ENCODE data around the gene PGRMC2. TPM values are rescaled to one million over a fixed set of nuclear protein-coding genes. Genes with fewer than 3 reads are reported as not detected.
"Not testable (repeated sequence)": the region's sequence is repeated elsewhere in the genome, so short reads cannot be mapped to it uniquely, and the experiment has no call there.

PGRMC2 gene
- total RNA-seq, 1 experiment from 2014 or later = 11.4 TPM

DNA sequence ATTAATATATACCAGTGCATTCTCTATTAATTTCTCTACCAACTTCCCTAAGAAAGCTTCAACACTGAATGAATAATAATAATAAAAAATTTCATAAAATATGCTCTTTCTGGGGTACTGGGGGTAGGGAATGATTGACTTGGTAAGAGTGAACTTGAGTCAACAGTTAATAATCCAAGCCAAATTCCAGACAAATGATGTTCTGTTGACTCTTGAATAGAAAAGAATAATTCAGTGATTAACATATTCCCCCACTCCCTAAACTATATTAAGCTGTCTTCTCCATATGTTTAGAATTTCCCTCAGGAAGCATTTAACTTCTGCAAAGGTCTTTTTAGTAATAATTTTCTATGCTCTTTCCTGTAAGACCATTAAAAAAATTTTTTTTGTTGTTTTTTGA, 12.3 kb downstream of the PGRMC2 start:
- H3K9me2 ChIP-seq (replicated peaks; ENCODE audit: low read length) = no peaks in the 10 kb centered on the region
- peaks cover 19% of the 10 kb centered on the region for H3K4me1 ChIP-seq (ENCODE audit: insufficient read depth, low read length)
- CTCF ChIA-PET = no interaction called here
- ATAC-seq = peak; percentile 58
- no peak overlapping the region for H3K9ac ChIP-seq (ENCODE audit: low read length)
- no peaks in the 10 kb centered on the region for H3K27me3 ChIP-seq (ENCODE audit: low read length)
- H3K79me2 ChIP-seq (ENCODE audit: low read length) = peaks cover 75% of the 10 kb centered on the region
- BruUV-seq (replicated peaks) = no TSS peak
- TF ChIP-seq EZH2 (IDR thresholded peaks at IDR 0.05; ENCODE audit: low read length, unreplicated experiment) = no peak
- no peak overlapping the region for H3K4me3 ChIP-seq (ENCODE audit: low read length)
- H3K4me2 ChIP-seq (ENCODE audit: low read length) = peak overlapping the region; percentile 26; the same call in 1 of the 2 replicates
- no peaks in the 10 kb centered on the region for H4K20me1 ChIP-seq (ENCODE audit: low read length)
- no peaks in the 10 kb centered on the region for H3K9me3 ChIP-seq (ENCODE audit: low read length)
- peak overlapping the region; percentile 10; the same call in 1 of the 2 replicates for H3K27ac ChIP-seq (ENCODE audit: low read length)
- peak; percentile 54 for DNase-seq
- POLR2A ChIA-PET (ENCODE audit: unreplicated experiment) = no interaction called here
- H3F3A ChIP-seq (ENCODE audit: low read length, unreplicated experiment) = no peaks in the 10 kb centered on the region
- H2AFZ ChIP-seq (ENCODE audit: low read length) = no peak overlapping the region
- H3K36me3 ChIP-seq (ENCODE audit: low read depth, low read length) = peaks cover 16% of the 10 kb centered on the region
- intact Hi-C loops (cut with micrococcal nuclease) = no loop called here

DNA sequence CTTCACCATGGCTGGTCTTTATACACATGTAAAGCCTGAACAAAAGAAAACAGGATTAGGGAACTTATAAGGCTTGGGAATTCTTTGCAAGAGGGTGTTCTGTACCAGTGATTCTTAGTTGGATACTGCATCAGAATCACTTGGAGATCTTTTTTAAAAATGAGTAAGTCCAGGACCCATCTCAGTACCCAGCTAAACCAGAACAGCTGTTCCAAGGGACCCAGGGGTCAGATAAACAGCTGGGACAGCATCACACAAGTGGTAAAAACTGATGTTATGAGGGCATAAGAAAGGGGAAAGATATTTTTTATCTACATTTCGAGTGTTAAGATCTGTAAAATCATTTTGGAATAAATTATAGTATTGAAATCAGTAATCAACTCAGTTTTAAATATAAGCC, 16.1 kb downstream of the PGRMC2 start:
- POLR2A ChIA-PET (ENCODE audit: unreplicated experiment) = no interaction called here
- no peak overlapping the region for H2AFZ ChIP-seq (ENCODE audit: low read length)
- ATAC-seq (no peak), DNase-seq (no peak)
- no peak overlapping the region for H3K4me3 ChIP-seq (ENCODE audit: low read length)
- H3K9me2 ChIP-seq (replicated peaks; ENCODE audit: low read length) = no peaks in the 10 kb centered on the region
- CTCF ChIA-PET = no interaction called here
- no peaks in the 10 kb centered on the region for H3F3A ChIP-seq (ENCODE audit: low read length, unreplicated experiment)
- intact Hi-C loops (cut with micrococcal nuclease) = no loop called here
- H3K4me2 ChIP-seq (ENCODE audit: low read length) = no peak overlapping the region
- H3K9ac ChIP-seq (ENCODE audit: low read length) = no peak overlapping the region
- BruUV-seq (replicated peaks) = no TSS peak
- peaks cover 18% of the 10 kb centered on the region for H3K4me1 ChIP-seq (ENCODE audit: insufficient read depth, low read length)
- no peaks in the 10 kb centered on the region for H4K20me1 ChIP-seq (ENCODE audit: low read length)
- H3K79me2 ChIP-seq (ENCODE audit: low read length) = peaks cover 37% of the 10 kb centered on the region
- H3K36me3 ChIP-seq (ENCODE audit: low read depth, low read length) = peaks cover 26% of the 10 kb centered on the region
- H3K27me3 ChIP-seq (ENCODE audit: low read length) = no peaks in the 10 kb centered on the region
- no peak for TF ChIP-seq EZH2phosphoT487 (IDR thresholded peaks at IDR 0.05; ENCODE audit: borderline replicate concordance, low read length)
- TF ChIP-seq EZH2 (IDR thresholded peaks at IDR 0.05; ENCODE audit: low read length, unreplicated experiment) = no peak
- H3K9me3 ChIP-seq (ENCODE audit: low read length) = no peaks in the 10 kb centered on the region
- no peak overlapping the region for H3K27ac ChIP-seq (ENCODE audit: low read length)

DNA sequence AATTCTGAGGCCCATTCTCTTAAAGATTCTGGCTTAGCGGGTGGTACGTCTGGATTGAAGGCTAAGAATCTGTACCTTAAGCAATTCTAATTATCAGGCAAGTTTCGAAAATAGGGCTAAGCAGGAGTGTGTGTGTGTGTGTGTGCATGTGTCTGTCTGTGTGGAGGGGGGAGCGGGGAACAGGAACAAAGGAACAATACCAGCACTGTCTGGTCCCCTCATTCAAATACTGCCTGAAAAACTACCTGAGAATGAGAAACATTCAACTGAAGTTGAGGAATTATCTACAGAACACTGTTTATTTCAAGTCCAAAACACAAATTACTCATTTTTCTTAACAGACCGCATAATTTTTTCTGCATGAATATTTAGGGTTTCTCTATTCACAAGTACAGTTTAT, 18.6 kb downstream of the PGRMC2 start:
- TF ChIP-seq EZH2 (IDR thresholded peaks at IDR 0.05; ENCODE audit: low read length, unreplicated experiment) (no peak), EZH2phosphoT487 (IDR thresholded peaks at IDR 0.05; ENCODE audit: borderline replicate concordance, low read length) (no peak)
- TF ChIP-seq, protein P1, sequence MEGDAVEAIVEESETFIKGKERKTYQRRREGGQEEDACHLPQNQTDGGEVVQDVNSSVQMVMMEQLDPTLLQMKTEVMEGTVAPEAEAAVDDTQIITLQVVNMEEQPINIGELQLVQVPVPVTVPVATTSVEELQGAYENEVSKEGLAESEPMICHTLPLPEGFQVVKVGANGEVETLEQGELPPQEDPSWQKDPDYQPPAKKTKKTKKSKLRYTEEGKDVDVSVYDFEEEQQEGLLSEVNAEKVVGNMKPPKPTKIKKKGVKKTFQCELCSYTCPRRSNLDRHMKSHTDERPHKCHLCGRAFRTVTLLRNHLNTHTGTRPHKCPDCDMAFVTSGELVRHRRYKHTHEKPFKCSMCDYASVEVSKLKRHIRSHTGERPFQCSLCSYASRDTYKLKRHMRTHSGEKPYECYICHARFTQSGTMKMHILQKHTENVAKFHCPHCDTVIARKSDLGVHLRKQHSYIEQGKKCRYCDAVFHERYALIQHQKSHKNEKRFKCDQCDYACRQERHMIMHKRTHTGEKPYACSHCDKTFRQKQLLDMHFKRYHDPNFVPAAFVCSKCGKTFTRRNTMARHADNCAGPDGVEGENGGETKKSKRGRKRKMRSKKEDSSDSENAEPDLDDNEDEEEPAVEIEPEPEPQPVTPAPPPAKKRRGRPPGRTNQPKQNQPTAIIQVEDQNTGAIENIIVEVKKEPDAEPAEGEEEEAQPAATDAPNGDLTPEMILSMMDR (conservative IDR thresholded peaks at IDR 0.05; ENCODE audit: low read depth, low read length) = no peak

DNA sequence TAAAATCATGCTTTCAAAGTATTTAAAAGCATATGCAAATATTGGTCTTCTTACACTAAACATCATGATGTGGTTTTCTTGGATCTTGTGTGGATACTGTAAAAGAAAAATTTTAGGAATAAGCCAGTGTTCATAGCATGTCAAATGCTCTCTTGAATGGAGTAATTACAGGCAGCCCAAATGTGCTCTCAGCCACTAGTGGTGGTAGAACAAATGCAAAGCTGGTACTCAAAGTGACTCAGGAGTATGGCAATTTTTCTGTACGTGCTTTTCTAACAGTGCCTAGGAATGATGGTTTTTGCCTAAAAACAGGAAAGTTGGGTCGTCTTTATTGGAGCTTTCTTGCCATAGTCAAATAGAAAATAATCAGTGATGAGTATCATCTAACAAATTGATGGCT, 19.9 kb downstream of the PGRMC2 start:
- peaks cover under 1% of the 10 kb centered on the region; the same call in 1 of the 2 replicates for H3K79me2 ChIP-seq (ENCODE audit: low read length)
- POLR2A ChIA-PET (ENCODE audit: unreplicated experiment) = no interaction called here
- H3K27me3 ChIP-seq (ENCODE audit: low read length) = no peaks in the 10 kb centered on the region
- H3K9me3 ChIP-seq (ENCODE audit: low read length) = no peaks in the 10 kb centered on the region
- H3K9ac ChIP-seq (ENCODE audit: low read length) = no peak overlapping the region
- H3K9me2 ChIP-seq (replicated peaks; ENCODE audit: low read length) = no peaks in the 10 kb centered on the region
- no peak for TF ChIP-seq EZH2 (IDR thresholded peaks at IDR 0.05; ENCODE audit: low read length, unreplicated experiment)
- peaks cover 26% of the 10 kb centered on the region for H3K36me3 ChIP-seq (ENCODE audit: low read depth, low read length)
- CTCF ChIA-PET = interaction anchor here (0.6 kb wide), 1 partner anchor 43 kb away, joined by 3 read pairs; no protein-coding TSS in a partner anchor
- ATAC-seq = no peak
- DNase-seq = no peak
- intact Hi-C loops (cut with micrococcal nuclease) = no loop called here
- no peaks in the 10 kb centered on the region for H3K4me1 ChIP-seq (ENCODE audit: insufficient read depth, low read length)
- H3K4me2 ChIP-seq (ENCODE audit: low read length) = no peak overlapping the region
- H2AFZ ChIP-seq (ENCODE audit: low read length) = no peak overlapping the region
- no peaks in the 10 kb centered on the region for H3F3A ChIP-seq (ENCODE audit: low read length, unreplicated experiment)
- H3K27ac ChIP-seq (ENCODE audit: low read length) = no peak overlapping the region
- no peaks in the 10 kb centered on the region for H4K20me1 ChIP-seq (ENCODE audit: low read length)
- no TSS peak for BruUV-seq (replicated peaks)
- no peak overlapping the region for H3K4me3 ChIP-seq (ENCODE audit: low read length)

More for the DNA sequence above, 18.6 kb downstream of the PGRMC2 start:
- H3K4me1 ChIP-seq (ENCODE audit: insufficient read depth, low read length) = no peaks in the 10 kb centered on the region
- ChIA-PET CTCF (no interaction called here), POLR2A (ENCODE audit: unreplicated experiment) (no interaction called here)
- no peaks in the 10 kb centered on the region for H3K27me3 ChIP-seq (ENCODE audit: low read length)
- DNase-seq (no peak), ATAC-seq (no peak)
- H3K9ac ChIP-seq (ENCODE audit: low read length) = no peak overlapping the region
- no peaks in the 10 kb centered on the region for H3F3A ChIP-seq (ENCODE audit: low read length, unreplicated experiment)
- intact Hi-C loops (cut with micrococcal nuclease) = no loop called here
- H3K9me2 ChIP-seq (replicated peaks; ENCODE audit: low read length) = no peaks in the 10 kb centered on the region
- peaks cover 26% of the 10 kb centered on the region for H3K36me3 ChIP-seq (ENCODE audit: low read depth, low read length)
- no peak overlapping the region for H3K4me2 ChIP-seq (ENCODE audit: low read length)
- H3K4me3 ChIP-seq (ENCODE audit: low read length) = no peak overlapping the region
- BruUV-seq (replicated peaks) = no TSS peak
- no peak overlapping the region for H3K27ac ChIP-seq (ENCODE audit: low read length)
- H3K9me3 ChIP-seq (ENCODE audit: low read length) = no peaks in the 10 kb centered on the region
- H2AFZ ChIP-seq (ENCODE audit: low read length) = no peak overlapping the region
- H3K79me2 ChIP-seq (ENCODE audit: low read length) = peaks cover 11% of the 10 kb centered on the region
- H4K20me1 ChIP-seq (ENCODE audit: low read length) = no peaks in the 10 kb centered on the region

DNA sequence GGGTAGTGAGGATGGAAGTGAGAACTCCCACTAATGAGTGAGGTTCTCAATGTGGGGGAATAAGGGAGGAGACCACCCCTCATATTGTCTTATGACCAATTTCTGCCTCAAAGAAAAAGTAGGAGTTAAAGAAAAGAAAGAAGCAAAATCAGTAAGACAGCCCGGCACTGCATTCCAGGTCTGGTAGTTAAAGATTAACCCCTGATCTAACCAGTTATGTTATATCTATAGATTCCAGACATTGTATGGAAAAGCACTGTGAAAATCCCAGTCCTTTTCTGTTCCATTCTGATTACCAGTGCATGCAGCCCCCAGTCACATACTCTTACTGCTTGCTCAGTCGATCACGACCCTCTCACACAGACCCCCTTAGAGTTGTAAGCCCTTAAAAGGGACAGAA, 20.4 kb downstream of the PGRMC2 start:
- H3F3A ChIP-seq (ENCODE audit: low read length, unreplicated experiment); H3K27ac ChIP-seq (ENCODE audit: low read length); H3K4me2 ChIP-seq (ENCODE audit: low read length); ATAC-seq; H3K4me1 ChIP-seq (ENCODE audit: insufficient read depth, low read length); intact Hi-C loops (cut with micrococcal nuclease); POLR2A ChIA-PET (ENCODE audit: unreplicated experiment); H3K27me3 ChIP-seq (ENCODE audit: low read length); H3K9me3 ChIP-seq (ENCODE audit: low read length); CTCF ChIA-PET; H3K4me3 ChIP-seq (ENCODE audit: low read length); H3K79me2 ChIP-seq (ENCODE audit: low read length); H2AFZ ChIP-seq (ENCODE audit: low read length); BruUV-seq (replicated peaks); DNase-seq; H4K20me1 ChIP-seq (ENCODE audit: low read length); H3K9me2 ChIP-seq (replicated peaks; ENCODE audit: low read length); H3K9ac ChIP-seq (ENCODE audit: low read length): not testable (repeated sequence)
- H3K36me3 ChIP-seq (ENCODE audit: low read depth, low read length) = peaks cover 22% of the 10 kb centered on the region

DNA sequence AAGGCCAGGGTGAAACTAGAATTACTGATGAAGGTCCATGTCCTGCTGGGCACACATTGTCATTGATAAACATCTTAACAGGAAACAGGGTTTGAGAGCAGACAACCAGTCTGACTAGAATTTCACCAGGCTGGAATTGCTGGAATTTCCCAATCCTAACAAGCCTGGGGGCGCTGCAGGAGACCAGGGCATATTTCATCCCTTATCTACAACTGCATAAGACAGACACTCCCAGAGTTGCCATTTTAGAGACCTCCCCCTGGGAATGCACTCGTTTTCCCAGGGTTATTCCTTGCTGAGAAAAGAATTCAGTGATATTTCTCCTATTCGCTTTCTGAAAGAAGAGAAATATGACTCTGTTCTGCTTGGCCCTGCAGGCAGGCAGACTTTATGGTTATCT, 22.1 kb downstream of the PGRMC2 start:
- H3K9ac ChIP-seq (ENCODE audit: low read length); ATAC-seq; POLR2A ChIA-PET (ENCODE audit: unreplicated experiment): not testable (repeated sequence)

More for the DNA sequence above, 22.1 kb downstream of the PGRMC2 start:
- H4K20me1 ChIP-seq (ENCODE audit: low read length); BruUV-seq (replicated peaks); intact Hi-C loops (cut with micrococcal nuclease); DNase-seq; H3K4me3 ChIP-seq (ENCODE audit: low read length); H3F3A ChIP-seq (ENCODE audit: low read length, unreplicated experiment); H3K9me3 ChIP-seq (ENCODE audit: low read length); H3K4me1 ChIP-seq (ENCODE audit: insufficient read depth, low read length); H3K9me2 ChIP-seq (replicated peaks; ENCODE audit: low read length); H3K4me2 ChIP-seq (ENCODE audit: low read length); H3K27ac ChIP-seq (ENCODE audit: low read length); H3K27me3 ChIP-seq (ENCODE audit: low read length); CTCF ChIA-PET; H3K79me2 ChIP-seq (ENCODE audit: low read length); H2AFZ ChIP-seq (ENCODE audit: low read length): not testable (repeated sequence)
- H3K36me3 ChIP-seq (ENCODE audit: low read depth, low read length) = peaks cover 12% of the 10 kb centered on the region

Data from PC-3 (cell line).